ENCODE measurements around the gene BLVRA. TPM values are rescaled to one million over a fixed set of nuclear protein-coding genes. Genes with fewer than 3 reads are reported as not detected.
A peak's percentile ranks its signal among the peaks of the same experiment; 100 is the strongest.

The BLVRA gene
- polyA plus RNA-seq, 3 donors, result 71.9 to 238 (median 199) TPM

- H3K36me3 Mint-ChIP-seq, result peaks cover 12 to 17% of the 10 kb centered on the region in 2 donors
- H3K36me3 ChIP-seq (replicated peaks in 1 of 2; ENCODE audit: control insufficient read depth in 1 of 2, insufficient read depth in 2 of 2, low read length in 2 of 2), result no peaks in the 10 kb centered on the region
- H3K4me3 Mint-ChIP-seq, result no peak overlapping the region
- no peaks in the 10 kb centered on the region for H3K27me3 Mint-ChIP-seq (ENCODE audit: low read depth in 3 of 3)
- TF ChIP-seq CTCF (IDR thresholded peaks at IDR 0.05), result no peak
- no peaks in the 10 kb centered on the region for H4K20me1 ChIP-seq (ENCODE audit: insufficient read depth, low read length)
- H3K4me1 ChIP-seq (ENCODE audit: control insufficient read depth in 1 of 2, insufficient read depth in 2 of 2, low read length in 2 of 2), result peaks cover 83 to 94% of the 10 kb centered on the region in 2 donors
- H2AFZ ChIP-seq (ENCODE audit: insufficient read depth, low read depth, low read length, poor library complexity, severe bottlenecking), result no peak overlapping the region
- intact Hi-C loops (cut with micrococcal nuclease), result no loop called here
- no peak overlapping the region for H3K9ac ChIP-seq (ENCODE audit: insufficient read depth, low read length, poor library complexity, severe bottlenecking)
- H3K4me1 Mint-ChIP-seq, result peaks cover 80% of the 10 kb centered on the region
- H3K27ac Mint-ChIP-seq, result peak overlapping the region in 4 of 7 donors; percentile 9 to 73 (median 24)
- no peak overlapping the region for H3K4me2 ChIP-seq (replicated peaks; ENCODE audit: extremely low read depth, low read length, poor library complexity, severe bottlenecking)
- H3K4me3 ChIP-seq (replicated peaks in 1 of 3; ENCODE audit: low read depth in 2 of 3, low read length in 3 of 3), result no peak overlapping the region
- no peaks in the 10 kb centered on the region for H3K9me3 Mint-ChIP-seq
- H3K79me2 ChIP-seq (ENCODE audit: insufficient read depth, low read length), result peaks cover 65% of the 10 kb centered on the region
- no peaks in the 10 kb centered on the region for H3K9me3 ChIP-seq (replicated peaks in 1 of 2; ENCODE audit: control insufficient read depth in 1 of 2, insufficient read depth in 1 of 2, low read length in 2 of 2)
- no CpG with 5 or more reads among the region's 5 CpGs for WGBS (ENCODE audit: insufficient coverage)
- no peak for DNase-seq
- H3K27me3 ChIP-seq (ENCODE audit: control insufficient read depth in 2 of 2, insufficient read depth in 2 of 2, low read length in 2 of 2), result no peaks in the 10 kb centered on the region
- no peak overlapping the region for H3K27ac ChIP-seq (ENCODE audit: low read depth in 1 of 2, low read length in 2 of 2)
Measured at GRCh38 chr7:43760861-43761260, 2.4 kb downstream of the BLVRA start.

DNA sequence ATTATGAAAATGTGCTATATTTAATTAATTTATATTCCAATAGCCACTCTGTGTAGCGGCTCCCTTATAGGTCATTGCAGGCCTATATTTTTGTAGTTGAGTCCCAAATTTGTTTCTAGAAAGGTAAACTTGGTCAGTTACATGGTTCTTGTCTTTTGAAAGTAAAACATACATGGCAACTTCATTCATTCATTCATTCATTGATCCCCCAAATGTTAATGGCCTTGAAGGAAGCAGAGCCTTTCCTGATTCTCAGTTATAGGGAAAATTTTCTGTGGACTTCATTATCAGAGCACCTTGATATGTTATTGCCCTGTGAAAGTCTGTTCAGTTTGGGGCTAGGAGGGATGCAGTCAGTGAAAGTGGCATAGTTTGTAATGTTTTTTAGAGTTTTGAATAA, 2.9 kb downstream of the BLVRA start:
- peaks cover 13 to 17% of the 10 kb centered on the region in 2 donors for H3K36me3 Mint-ChIP-seq
- H3K4me1 Mint-ChIP-seq, result peaks cover 77% of the 10 kb centered on the region
- peak overlapping the region in 2 of 7 donors; percentile 87 to 91 for H3K27ac Mint-ChIP-seq
- Histone ChIP-seq H3K4me3 (replicated peaks in 1 of 3; ENCODE audit: low read depth in 2 of 3, low read length in 3 of 3) (no peak overlapping the region), H3K4me1 (ENCODE audit: control insufficient read depth in 1 of 2, insufficient read depth in 2 of 2, low read length in 2 of 2) (peaks cover 83 to 93% of the 10 kb centered on the region in 2 donors), H3K4me2 (replicated peaks; ENCODE audit: extremely low read depth, low read length, poor library complexity, severe bottlenecking) (no peak overlapping the region), H3K9me3 (replicated peaks in 1 of 2; ENCODE audit: control insufficient read depth in 1 of 2, insufficient read depth in 1 of 2, low read length in 2 of 2) (no peaks in the 10 kb centered on the region), H3K9ac (ENCODE audit: insufficient read depth, low read length, poor library complexity, severe bottlenecking) (no peak overlapping the region), H3K79me2 (ENCODE audit: insufficient read depth, low read length) (peaks cover 70% of the 10 kb centered on the region), H3K27ac (ENCODE audit: low read depth in 1 of 2, low read length in 2 of 2) (no peak overlapping the region), H3K36me3 (replicated peaks in 1 of 2; ENCODE audit: control insufficient read depth in 1 of 2, insufficient read depth in 2 of 2, low read length in 2 of 2) (no peaks in the 10 kb centered on the region), H4K20me1 (ENCODE audit: insufficient read depth, low read length) (no peaks in the 10 kb centered on the region), H2AFZ (ENCODE audit: insufficient read depth, low read depth, low read length, poor library complexity, severe bottlenecking) (no peak overlapping the region), H3K27me3 (ENCODE audit: control insufficient read depth in 2 of 2, insufficient read depth in 2 of 2, low read length in 2 of 2) (no peaks in the 10 kb centered on the region)
- H3K9me3 Mint-ChIP-seq, result no peaks in the 10 kb centered on the region
- TF ChIP-seq CTCF (IDR thresholded peaks at IDR 0.05), result no peak
- WGBS (ENCODE audit: insufficient coverage), result no CpG with 5 or more reads among the region's 1 CpG
- H3K4me3 Mint-ChIP-seq, result no peak overlapping the region
- intact Hi-C loops (cut with micrococcal nuclease), result no loop called here
- no peak for DNase-seq
- no peaks in the 10 kb centered on the region for H3K27me3 Mint-ChIP-seq (ENCODE audit: low read depth in 3 of 3)

All from CD14-positive monocyte (primary cell).